ENCODE measurements around the gene PRKCB. TPM values are rescaled to one million over a fixed set of nuclear protein-coding genes. Genes with fewer than 3 reads are reported as not detected.

PRKCB gene
- total and polyA plus RNA-seq, 2 of the 8 experiments (the other 6 are each of a cell fraction or from before 2014, with no cell fraction given): 7.1 to 12.1 TPM

GRCh38 chr16:23801378-23801777 is 34.4 kb upstream of the PRKCB start (continued):
- TF ChIP-seq RAD21 (IDR thresholded peaks at IDR 0.05 in 1 of 2, conservative IDR thresholded peaks at IDR 0.05 in 1 of 2; ENCODE audit: low read depth in 2 of 2, low read length in 2 of 2) (peak; percentile 79 to 80), JUN (IDR thresholded peaks at IDR 0.05; ENCODE audit: low read depth, low read length) (no peak)
- TF ChIP-seq, protein P1, sequence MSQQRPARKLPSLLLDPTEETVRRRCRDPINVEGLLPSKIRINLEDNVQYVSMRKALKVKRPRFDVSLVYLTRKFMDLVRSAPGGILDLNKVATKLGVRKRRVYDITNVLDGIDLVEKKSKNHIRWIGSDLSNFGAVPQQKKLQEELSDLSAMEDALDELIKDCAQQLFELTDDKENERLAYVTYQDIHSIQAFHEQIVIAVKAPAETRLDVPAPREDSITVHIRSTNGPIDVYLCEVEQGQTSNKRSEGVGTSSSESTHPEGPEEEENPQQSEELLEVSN (IDR thresholded peaks at IDR 0.05): no peak
